ENCODE results near the gene SMG6.
A peak's percentile ranks its signal among the peaks of the same experiment; 100 is the strongest.
"Not testable (repeated sequence)": the region's sequence is repeated elsewhere in the genome, so short reads cannot be mapped to it uniquely, and the experiment has no call there.

Gene SMG6

GRCh38 chr17:2227025-2227699 lies 76.4 kb downstream of the SMG6 start:
- no peak for DNase-seq

GRCh38 chr17:2223617-2223927 lies 80.0 kb downstream of the SMG6 start:
- no peak for DNase-seq

GRCh38 chr17:2222901-2223616 lies 80.5 kb downstream of the SMG6 start:
- DNase-seq, result no peak

GRCh38 chr17:2222301-2222700 lies 81.3 kb downstream of the SMG6 start:
- no peak for DNase-seq

- DNase-seq, result no peak
These were observed 85.2 kb downstream of the SMG6 start for GRCh38 chr17:2218426-2218825.

- peak; percentile 32 for DNase-seq
These were observed 87.8 kb downstream of the SMG6 start for GRCh38 chr17:2215616-2216364.

GRCh38 chr17:2214929-2215615 lies 88.5 kb downstream of the SMG6 start:
- DNase-seq, result no peak

- no peak for DNase-seq
These were observed 89.3 kb downstream of the SMG6 start for GRCh38 chr17:2214047-2214928.

- DNase-seq, result no peak
These were observed 90.2 kb downstream of the SMG6 start for GRCh38 chr17:2213291-2213960.

- no peak for DNase-seq
These were observed 91.1 kb downstream of the SMG6 start for GRCh38 chr17:2212400-2212981.

- DNase-seq, result no peak
These were observed 91.8 kb downstream of the SMG6 start for GRCh38 chr17:2211661-2212399.

GRCh38 chr17:2210726-2211125 lies 92.9 kb downstream of the SMG6 start:
- no peak for DNase-seq

GRCh38 chr17:2207815-2208515 lies 95.6 kb downstream of the SMG6 start:
- no peak for DNase-seq

GRCh38 chr17:2204393-2204792 lies 99.2 kb downstream of the SMG6 start:
- DNase-seq, result no peak

GRCh38 chr17:2203818-2204217 lies 99.8 kb downstream of the SMG6 start:
- no peak for DNase-seq

- no peak for DNase-seq
These were observed 100.5 kb downstream of the SMG6 start for GRCh38 chr17:2202996-2203575.

GRCh38 chr17:2202302-2202995 lies 101.1 kb downstream of the SMG6 start:
- no peak for DNase-seq

GRCh38 chr17:2199386-2199785 lies 104.2 kb downstream of the SMG6 start:
- not testable (repeated sequence) for DNase-seq

- no peak for DNase-seq
These were observed 104.7 kb downstream of the SMG6 start for GRCh38 chr17:2198927-2199326.

Data from activated gamma-delta T cell (primary cell).